ENCODE data around the gene VWA5A.

The VWA5A gene

DNA sequence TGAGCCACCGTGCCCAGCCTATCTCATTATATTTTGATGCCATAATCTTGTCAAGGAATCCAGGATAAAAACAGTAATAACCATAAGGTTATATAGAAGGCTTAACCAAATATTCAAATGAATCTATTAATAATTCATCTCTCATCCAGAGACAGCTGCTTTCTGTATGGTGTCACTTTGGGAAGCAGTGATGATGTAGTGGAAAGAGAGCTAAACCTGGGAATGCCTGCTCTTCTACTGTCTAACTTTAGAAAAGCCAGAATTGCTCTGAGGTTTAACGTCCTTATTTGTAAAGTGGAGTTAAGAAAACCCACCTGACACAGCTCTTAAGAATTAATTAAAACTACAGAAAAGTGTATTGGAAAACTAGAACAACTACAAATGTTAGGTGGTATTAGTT lies 38.6 kb downstream of the VWA5A start:
- no peak overlapping the region for H3K27ac ChIP-seq (ENCODE audit: low read length)
- TF ChIP-seq, protein P1, sequence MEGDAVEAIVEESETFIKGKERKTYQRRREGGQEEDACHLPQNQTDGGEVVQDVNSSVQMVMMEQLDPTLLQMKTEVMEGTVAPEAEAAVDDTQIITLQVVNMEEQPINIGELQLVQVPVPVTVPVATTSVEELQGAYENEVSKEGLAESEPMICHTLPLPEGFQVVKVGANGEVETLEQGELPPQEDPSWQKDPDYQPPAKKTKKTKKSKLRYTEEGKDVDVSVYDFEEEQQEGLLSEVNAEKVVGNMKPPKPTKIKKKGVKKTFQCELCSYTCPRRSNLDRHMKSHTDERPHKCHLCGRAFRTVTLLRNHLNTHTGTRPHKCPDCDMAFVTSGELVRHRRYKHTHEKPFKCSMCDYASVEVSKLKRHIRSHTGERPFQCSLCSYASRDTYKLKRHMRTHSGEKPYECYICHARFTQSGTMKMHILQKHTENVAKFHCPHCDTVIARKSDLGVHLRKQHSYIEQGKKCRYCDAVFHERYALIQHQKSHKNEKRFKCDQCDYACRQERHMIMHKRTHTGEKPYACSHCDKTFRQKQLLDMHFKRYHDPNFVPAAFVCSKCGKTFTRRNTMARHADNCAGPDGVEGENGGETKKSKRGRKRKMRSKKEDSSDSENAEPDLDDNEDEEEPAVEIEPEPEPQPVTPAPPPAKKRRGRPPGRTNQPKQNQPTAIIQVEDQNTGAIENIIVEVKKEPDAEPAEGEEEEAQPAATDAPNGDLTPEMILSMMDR (IDR thresholded peaks at IDR 0.05; ENCODE audit: low read depth, low read length), result no peak
- no peak for TF ChIP-seq EZH2phosphoT487 (IDR thresholded peaks at IDR 0.05; ENCODE audit: low read depth)
- no peak overlapping the region for H3K4me2 ChIP-seq (ENCODE audit: low read length)
- H3K4me3 ChIP-seq (ENCODE audit: low read length), result no peak overlapping the region
- H3K79me2 ChIP-seq (ENCODE audit: low read length), result no peaks in the 10 kb centered on the region
- H3K9me3 ChIP-seq (ENCODE audit: insufficient read depth, low read length), result peaks cover 4% of the 10 kb centered on the region; the same call in 1 of the 2 replicates
- peaks cover 10% of the 10 kb centered on the region for H3K4me1 ChIP-seq (ENCODE audit: low read length)
- H3K36me3 ChIP-seq (replicated peaks; ENCODE audit: low read depth, low read length), result peaks cover 9% of the 10 kb centered on the region
- H3K9ac ChIP-seq (ENCODE audit: low read length), result no peak overlapping the region
- H2AFZ ChIP-seq (ENCODE audit: low read depth, low read length), result no peak overlapping the region
- no peaks in the 10 kb centered on the region for H4K20me1 ChIP-seq (ENCODE audit: insufficient read depth, low read length)
- H3K27me3 ChIP-seq (ENCODE audit: low read depth, low read length), result peaks cover 4% of the 10 kb centered on the region; the same call in 1 of the 2 replicates

GRCh38 chr11:124159481-124159880 lies 44.2 kb downstream of the VWA5A start:
- no peak overlapping the region for H2AFZ ChIP-seq (ENCODE audit: low read depth, low read length)
- H3K79me2 ChIP-seq (ENCODE audit: low read length), result no peaks in the 10 kb centered on the region
- peaks cover 4% of the 10 kb centered on the region; the same call in 1 of the 2 replicates for H3K27me3 ChIP-seq (ENCODE audit: low read depth, low read length)
- no peak overlapping the region for H3K4me3 ChIP-seq (ENCODE audit: low read length)
- H4K20me1 ChIP-seq (ENCODE audit: insufficient read depth, low read length), result no peaks in the 10 kb centered on the region
- no peak overlapping the region for H3K27ac ChIP-seq (ENCODE audit: low read length)
- no peaks in the 10 kb centered on the region for H3K4me1 ChIP-seq (ENCODE audit: low read length)
- no peak overlapping the region for H3K9ac ChIP-seq (ENCODE audit: low read length)
- no peaks in the 10 kb centered on the region for H3K36me3 ChIP-seq (replicated peaks; ENCODE audit: low read depth, low read length)
- TF ChIP-seq, protein P1 (IDR thresholded peaks at IDR 0.05; ENCODE audit: low read depth, low read length), result no peak
- no peak for TF ChIP-seq EZH2phosphoT487 (IDR thresholded peaks at IDR 0.05; ENCODE audit: low read depth)
- H3K9me3 ChIP-seq (ENCODE audit: insufficient read depth, low read length), result no peaks in the 10 kb centered on the region
- H3K4me2 ChIP-seq (ENCODE audit: low read length), result no peak overlapping the region

- Histone ChIP-seq H3K36me3 (replicated peaks; ENCODE audit: low read depth, low read length) (no peaks in the 10 kb centered on the region), H3K27me3 (ENCODE audit: low read depth, low read length) (peaks cover 4% of the 10 kb centered on the region; the same call in 1 of the 2 replicates), H3K9me3 (ENCODE audit: insufficient read depth, low read length) (no peaks in the 10 kb centered on the region), H3K27ac (ENCODE audit: low read length) (no peak overlapping the region), H2AFZ (ENCODE audit: low read depth, low read length) (no peak overlapping the region), H3K4me2 (ENCODE audit: low read length) (no peak overlapping the region), H3K79me2 (ENCODE audit: low read length) (no peaks in the 10 kb centered on the region), H3K4me1 (ENCODE audit: low read length) (no peaks in the 10 kb centered on the region), H4K20me1 (ENCODE audit: insufficient read depth, low read length) (no peaks in the 10 kb centered on the region), H3K4me3 (ENCODE audit: low read length) (no peak overlapping the region), H3K9ac (ENCODE audit: low read length) (no peak overlapping the region)
- TF ChIP-seq, protein P1 (IDR thresholded peaks at IDR 0.05; ENCODE audit: low read depth, low read length), result no peak
- no peak for TF ChIP-seq EZH2phosphoT487 (IDR thresholded peaks at IDR 0.05; ENCODE audit: low read depth)
Measured at GRCh38 chr11:124160986-124161385, 45.7 kb downstream of the VWA5A start.

DNA sequence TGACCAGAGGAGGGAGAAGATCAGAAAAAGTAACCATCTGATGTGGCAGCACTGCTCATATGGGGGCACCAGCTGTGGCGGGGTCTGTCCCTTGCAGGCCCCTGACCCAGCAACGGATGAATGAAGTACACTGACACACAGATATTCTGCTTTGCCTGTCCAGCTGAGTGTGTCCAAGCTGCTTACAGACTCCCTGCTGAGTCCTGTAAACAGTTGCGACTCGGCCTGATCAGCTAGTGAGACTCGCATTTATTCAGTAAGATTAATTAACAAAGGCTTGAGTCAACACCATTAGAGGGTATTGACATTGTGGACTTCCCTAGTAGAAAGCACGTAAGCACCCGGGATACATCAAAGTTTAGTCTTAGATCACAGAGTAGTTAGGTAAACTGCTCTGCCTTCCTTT lies 52.6 kb downstream of the VWA5A start:
- Histone ChIP-seq H3K36me3 (replicated peaks; ENCODE audit: low read depth, low read length) (no peaks in the 10 kb centered on the region), H3K27ac (ENCODE audit: low read length) (no peak overlapping the region), H3K4me1 (ENCODE audit: low read length) (no peaks in the 10 kb centered on the region), H3K9me3 (ENCODE audit: insufficient read depth, low read length) (no peaks in the 10 kb centered on the region), H3K9ac (ENCODE audit: low read length) (no peak overlapping the region), H3K79me2 (ENCODE audit: low read length) (no peaks in the 10 kb centered on the region), H4K20me1 (ENCODE audit: insufficient read depth, low read length) (no peaks in the 10 kb centered on the region), H3K4me2 (ENCODE audit: low read length) (no peak overlapping the region), H3K4me3 (ENCODE audit: low read length) (no peak overlapping the region), H3K27me3 (ENCODE audit: low read depth, low read length) (no peaks in the 10 kb centered on the region), H2AFZ (ENCODE audit: low read depth, low read length) (no peak overlapping the region)
- TF ChIP-seq, protein P1 (IDR thresholded peaks at IDR 0.05; ENCODE audit: low read depth, low read length), result no peak
- TF ChIP-seq EZH2phosphoT487 (IDR thresholded peaks at IDR 0.05; ENCODE audit: low read depth), result no peak

Measured in OCI-LY3 (cell line).